Testis (tissue), 2 donors: Measurements from ENCODE around the gene KIF16B.

Experiments used
- POLR2A ChIP-seq: fragments of 450-650 bp; IDR thresholded peaks from one replicate; pipeline ENCODE4 v1.6.1; 2017; ENCODE audit warnings: antibody characterized with exemption, mild to moderate bottlenecking, moderate library complexity
- TF ChIP-seq, protein P1 (sequence below), 3 experiments: fragments of 450-650 bp in 2 of 3; fragments of 200-600 bp in 1 of 3; sonication (generic) in 1 of 3; IDR thresholded peaks; one replicate each; pipeline ENCODE4 v1.5.1; 2016 to 2019; ENCODE audit warnings: antibody characterized with exemption in 3 of 3, mild to moderate bottlenecking in 2 of 3, moderate library complexity in 1 of 3

GRCh38 chr20:16229813-16230212, 343.4 kb downstream of the KIF16B start:
- TF ChIP-seq, protein P1, sequence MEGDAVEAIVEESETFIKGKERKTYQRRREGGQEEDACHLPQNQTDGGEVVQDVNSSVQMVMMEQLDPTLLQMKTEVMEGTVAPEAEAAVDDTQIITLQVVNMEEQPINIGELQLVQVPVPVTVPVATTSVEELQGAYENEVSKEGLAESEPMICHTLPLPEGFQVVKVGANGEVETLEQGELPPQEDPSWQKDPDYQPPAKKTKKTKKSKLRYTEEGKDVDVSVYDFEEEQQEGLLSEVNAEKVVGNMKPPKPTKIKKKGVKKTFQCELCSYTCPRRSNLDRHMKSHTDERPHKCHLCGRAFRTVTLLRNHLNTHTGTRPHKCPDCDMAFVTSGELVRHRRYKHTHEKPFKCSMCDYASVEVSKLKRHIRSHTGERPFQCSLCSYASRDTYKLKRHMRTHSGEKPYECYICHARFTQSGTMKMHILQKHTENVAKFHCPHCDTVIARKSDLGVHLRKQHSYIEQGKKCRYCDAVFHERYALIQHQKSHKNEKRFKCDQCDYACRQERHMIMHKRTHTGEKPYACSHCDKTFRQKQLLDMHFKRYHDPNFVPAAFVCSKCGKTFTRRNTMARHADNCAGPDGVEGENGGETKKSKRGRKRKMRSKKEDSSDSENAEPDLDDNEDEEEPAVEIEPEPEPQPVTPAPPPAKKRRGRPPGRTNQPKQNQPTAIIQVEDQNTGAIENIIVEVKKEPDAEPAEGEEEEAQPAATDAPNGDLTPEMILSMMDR (IDR thresholded peaks at IDR 0.05) = no peak
- TF ChIP-seq POLR2A = no peak
